NK-92 treated with Interleukin-12 subunit alpha and Interleukin-12 subunit beta, amount 100 ng/mL, for 24 hours (cell line): ENCODE results near the gene NLGN4Y.

Experiments used
- DNase-seq: peaks from one replicate; lab custom pipeline; 2025; lab: John Stamatoyannopoulos, UW

Gene NLGN4Y

DNA sequence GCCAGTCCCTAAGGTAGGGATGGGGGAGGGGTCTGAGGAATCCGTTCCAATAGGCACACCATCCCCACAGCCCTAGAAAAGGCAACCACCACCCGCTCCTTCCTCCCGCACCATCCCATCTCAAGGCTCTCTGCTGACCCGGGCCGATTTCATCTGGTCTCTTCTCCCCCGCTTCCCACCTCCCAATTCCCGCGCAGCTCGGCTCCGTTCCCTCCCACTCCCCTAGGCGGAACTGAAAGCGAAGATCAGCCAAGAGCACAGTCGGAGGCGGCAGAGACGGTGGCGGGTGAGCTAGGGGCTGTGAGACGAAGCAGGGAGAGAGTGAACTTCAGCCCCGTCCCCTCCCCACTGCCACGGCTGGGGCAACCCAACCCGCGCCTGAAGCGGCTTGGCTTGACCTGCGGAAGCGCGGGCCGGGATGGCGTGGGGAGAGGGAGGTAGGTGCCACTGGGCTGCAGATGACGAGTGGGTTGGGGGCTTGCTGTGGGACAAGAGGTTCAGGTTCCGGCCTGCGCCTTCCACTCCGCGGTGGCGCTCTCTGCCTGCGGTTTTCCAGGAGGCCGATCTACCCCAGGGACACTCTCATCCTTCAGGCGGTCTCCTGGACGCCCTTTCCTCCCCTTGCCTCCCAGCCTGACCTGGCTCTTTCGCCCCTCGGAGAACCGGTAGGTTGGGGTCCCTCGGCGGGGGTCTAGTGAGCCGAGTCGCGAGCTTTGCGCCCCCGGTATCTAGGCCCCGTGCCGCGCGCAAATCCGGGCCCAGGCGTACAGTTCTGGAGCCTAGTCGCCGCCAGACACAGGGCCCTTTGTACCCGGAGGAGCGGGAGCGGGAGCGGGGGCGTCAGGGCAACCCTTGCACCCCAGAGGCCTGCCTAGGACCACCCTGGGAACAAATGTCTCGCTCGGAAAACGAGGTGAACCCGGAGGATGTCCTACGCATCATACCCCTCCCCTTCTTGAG is at the start of gene NLGN4Y:
NLGN4Y (plus strand) TSS at position 258 of the 960 bp plus-strand sequence. CDS start 97,591 bp downstream, outside the sequence.
- DNase-seq, result no peak

DNA sequence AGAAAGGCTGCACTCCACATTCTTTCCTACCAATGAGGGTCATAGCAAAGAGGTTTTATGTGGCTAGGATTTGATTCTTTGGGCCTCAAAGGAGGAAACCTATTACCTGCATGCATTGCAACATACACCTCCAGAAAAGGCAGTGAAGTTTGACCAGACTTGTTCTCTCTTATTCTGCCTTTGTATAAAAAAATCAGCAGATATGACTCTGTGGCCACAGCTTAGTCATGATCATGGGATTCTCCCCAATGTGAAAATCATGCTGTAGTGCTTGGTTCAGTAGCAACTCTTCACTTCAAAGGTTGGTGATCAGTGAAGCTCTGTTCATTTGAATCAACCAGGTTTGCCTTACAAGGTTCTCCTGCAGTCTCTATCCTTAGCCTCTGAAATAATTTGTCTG is 38.4 kb upstream of the NLGN4Y start:
- DNase-seq, result no peak

GRCh38 chrY:14490226-14490625 is 34.1 kb upstream of the NLGN4Y start:
- DNase-seq, result no peak

DNA sequence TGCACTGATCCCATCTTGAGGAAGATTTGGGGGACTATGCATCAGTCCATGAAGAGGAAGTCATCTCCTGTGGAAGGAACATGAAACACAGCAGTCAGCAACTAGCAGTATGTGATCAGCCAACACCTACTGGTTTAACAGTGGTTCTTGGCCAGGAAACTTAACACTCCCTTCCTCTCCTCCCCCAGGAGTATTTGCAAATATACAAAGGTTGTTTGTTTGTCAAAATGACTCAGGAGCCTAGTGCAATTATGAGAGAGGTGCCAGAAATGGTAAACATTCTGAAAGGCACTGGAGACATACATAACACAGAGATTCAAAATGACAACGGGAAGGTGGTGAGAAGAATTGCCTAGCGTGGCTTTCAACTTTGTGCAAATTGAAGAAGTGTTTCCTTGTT is 26.3 kb upstream of the NLGN4Y start:
- DNase-seq, result no peak

- DNase-seq, result no peak
Measured at GRCh38 chrY:14504592-14504991, 19.7 kb upstream of the NLGN4Y start.

DNA sequence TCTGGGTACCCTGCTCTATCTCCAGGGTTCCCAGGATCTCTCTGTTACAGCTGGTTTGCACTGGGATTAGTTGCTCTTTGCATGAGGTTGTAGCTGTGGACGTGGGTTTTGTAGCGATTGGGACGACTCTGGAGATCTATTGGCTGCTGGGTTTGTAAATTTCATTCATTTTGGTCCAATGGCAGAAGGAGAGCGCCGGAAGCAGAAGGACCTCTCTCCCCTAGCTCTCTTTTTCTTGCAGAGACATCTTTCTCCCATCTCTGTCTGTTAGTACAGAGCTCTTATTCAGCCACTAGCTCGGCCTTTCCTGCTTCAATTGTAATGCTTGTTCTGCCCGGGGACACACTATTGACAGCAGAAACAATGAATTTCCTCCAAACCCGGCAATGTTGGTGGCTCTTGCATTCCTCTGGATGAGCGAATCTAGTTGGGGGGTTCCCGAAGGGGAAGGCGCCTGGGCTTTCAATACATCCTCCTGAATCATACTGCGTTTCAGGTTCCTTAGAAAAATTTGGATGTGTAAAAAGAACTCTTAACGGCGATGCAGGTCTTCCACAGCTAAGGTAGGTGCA is 1.9 kb upstream of the NLGN4Y start:
- no peak for DNase-seq

DNA sequence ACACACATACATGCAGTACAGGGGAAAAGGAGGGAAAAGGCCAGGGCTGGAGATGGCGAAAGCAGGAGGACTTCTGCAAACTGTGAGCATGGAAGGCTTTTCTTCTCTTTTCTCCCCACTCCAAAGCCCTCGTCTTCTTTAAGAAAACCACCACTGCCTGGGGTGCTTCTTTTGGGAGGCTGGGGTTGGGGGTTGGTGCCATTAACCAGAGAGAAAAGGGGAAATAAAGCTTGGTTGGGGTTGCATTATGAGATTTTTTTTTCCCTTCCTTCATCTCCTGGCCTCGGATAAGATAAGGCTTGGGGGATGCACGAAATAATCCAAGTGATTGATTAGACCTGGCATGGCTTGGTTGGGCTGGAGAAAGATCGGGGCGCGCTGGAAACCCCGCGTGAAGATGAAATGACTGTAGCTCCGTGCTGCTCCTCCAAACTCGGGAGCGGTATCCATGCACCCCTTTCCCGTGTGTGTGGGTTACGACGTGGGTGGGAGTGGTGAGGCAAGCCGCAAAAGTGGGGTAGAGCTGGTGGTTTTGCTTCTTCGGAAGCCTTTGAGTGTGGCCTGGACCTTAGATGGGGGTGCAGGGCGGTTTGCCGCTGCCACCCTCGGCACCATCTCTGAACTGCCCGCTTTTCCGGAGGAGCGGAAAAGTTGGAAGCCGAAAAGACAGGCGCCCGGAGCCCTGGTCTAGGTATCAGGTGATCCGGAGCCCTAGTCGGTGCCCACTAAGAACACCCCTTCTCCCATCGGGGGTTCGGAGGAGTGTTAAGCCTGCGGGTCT is 648 bp upstream of the NLGN4Y start:
- no peak for DNase-seq

DNA sequence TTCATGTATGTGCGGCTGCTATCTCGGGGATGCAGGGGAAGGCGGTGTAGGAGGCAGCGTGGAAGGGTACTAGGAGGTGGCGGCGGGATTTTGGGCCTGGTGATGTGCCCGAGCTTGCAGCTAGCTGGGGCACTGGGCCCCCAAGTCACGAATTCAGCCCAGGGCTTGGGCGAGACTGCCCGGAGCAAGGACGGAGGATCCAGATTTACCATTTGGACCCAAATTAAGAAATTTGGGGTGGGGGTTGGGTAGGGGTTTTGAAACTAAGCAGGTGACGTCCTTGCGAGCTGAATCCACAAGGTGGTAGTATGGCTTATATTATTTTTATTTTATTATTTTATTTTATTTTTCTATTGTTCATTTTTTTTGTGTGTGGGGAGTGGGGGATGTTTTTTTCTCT is 986 bp downstream of the NLGN4Y start:
- DNase-seq, result no peak

- DNase-seq, result no peak
Measured at GRCh38 chrY:14528361-14528760, 4.0 kb downstream of the NLGN4Y start.

GRCh38 chrY:14536703-14537102 is 12.4 kb downstream of the NLGN4Y start:
- DNase-seq, result no peak

DNA sequence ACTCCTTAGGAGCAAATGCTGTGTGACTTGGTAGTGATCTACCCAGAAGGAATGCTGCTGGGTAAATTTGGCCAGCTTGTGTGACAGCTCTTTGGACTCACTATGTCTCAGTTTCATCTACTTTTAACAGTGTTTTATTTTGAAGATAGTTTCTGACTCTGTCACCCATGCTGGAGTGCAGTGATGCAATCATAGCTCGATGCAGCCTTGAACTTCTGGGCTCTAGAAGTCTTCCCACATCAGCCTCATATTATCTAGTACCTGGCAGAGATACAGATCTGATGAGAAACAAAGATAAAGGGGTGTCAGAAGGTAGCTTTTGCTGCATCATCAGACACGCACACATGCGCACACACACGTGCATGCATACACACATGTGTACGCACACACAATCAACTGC is 19.2 kb downstream of the NLGN4Y start:
- no peak for DNase-seq

DNA sequence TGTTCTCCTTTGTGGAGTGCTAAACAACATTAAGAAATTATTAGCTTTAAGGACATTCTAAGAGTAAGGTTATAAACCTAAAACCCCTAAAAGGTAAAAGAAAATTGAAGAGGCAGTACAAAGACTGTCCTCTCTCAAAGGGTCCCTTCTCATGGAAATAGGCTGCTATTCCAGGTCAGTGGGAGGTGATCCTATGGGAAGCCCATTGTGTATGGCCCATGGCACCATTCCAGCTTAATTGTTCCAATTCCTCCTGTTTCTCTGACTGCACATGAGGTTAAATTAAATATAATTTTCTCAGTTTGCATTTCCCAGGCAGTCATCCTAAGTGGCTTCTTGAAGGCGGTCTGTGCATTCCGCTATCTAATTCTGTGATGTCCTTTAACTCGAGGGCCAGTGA is 57.0 kb downstream of the NLGN4Y start:
- DNase-seq, result no peak

GRCh38 chrY:14586725-14587124 is 62.4 kb downstream of the NLGN4Y start:
- DNase-seq, result no peak

DNA sequence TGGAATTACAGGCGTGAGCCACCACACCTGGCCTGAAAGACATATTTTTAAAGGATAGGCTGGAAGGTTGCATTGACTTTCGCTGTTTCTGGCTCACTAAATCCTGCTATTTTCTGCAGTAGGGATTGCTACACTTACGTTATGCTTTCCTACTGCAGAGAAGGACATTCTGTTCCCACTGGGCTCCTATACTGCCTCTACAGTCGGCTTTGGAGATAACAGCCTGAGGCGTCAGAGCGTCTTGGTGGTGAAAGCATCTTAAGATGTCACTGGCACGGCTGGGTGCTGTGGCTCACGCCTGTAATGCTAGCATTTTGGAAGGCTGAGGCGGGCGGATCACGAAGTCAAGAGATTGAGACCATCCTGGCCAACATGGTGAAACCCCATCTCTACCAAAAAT is 77.0 kb downstream of the NLGN4Y start:
- no peak for DNase-seq

DNA sequence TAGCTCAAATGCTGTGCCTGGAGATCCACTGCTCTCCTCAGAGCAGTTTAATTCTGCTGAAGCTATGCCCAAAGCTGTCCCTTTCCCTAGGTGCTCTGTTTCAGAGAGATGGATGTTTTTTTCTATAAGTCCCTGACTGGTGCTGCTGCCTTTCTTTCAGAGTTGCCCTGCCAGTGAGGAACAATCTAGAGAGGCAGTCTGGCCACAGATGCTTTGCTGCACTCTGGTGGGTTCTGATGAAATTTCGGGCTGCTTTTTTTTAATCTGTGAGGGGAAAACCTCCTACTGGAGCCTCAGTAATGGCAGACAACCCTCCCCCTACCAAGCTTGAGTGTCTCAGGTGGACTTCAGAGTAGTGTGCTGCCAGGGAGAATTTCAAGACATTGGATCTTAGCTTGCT is 93.3 kb downstream of the NLGN4Y start:
- DNase-seq, result no peak

GRCh38 chrY:14618513-14618912 is 94.2 kb downstream of the NLGN4Y start:
- DNase-seq, result no peak

GRCh38 chrY:14628208-14628607 is 103.9 kb downstream of the NLGN4Y start:
- no peak for DNase-seq

DNA sequence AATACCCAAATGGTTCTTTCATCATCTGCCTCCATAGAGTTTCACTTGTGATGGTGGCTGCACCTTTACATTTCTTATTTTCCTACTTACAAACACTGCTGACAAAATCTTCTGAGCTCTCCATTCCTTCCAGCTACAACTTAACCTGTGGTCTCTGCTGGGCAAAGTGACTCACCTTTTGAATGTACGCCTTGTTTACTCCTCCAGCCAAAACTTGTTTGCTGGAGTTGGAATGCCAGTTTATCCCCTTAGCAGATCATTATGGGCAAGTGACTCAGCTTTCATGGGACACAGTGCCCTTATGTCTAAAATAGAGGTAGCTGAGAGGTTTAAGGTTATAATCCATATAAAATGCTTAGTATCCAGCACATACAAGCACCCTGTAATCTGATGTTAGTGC is 107.3 kb downstream of the NLGN4Y start:
- DNase-seq, result no peak

DNA sequence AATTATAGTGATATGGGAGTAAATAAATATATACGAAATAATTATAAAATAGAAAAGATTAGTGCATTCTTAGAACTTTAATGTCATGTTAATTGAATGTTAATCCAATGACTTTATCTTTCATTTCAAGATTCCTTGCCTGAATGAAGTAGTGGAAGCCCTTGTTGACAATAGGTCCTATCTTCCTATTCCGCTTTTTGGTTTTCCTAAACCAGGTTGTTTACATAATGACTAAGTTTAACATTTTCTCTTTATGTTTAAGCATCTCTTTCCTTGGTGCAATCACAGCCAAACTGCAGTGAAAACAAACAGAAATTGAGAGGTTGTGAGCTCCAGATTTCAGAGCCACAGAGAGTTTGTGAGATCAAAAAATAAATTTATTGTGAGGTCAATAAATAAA is 109.4 kb downstream of the NLGN4Y start:
- DNase-seq, result no peak

DNA sequence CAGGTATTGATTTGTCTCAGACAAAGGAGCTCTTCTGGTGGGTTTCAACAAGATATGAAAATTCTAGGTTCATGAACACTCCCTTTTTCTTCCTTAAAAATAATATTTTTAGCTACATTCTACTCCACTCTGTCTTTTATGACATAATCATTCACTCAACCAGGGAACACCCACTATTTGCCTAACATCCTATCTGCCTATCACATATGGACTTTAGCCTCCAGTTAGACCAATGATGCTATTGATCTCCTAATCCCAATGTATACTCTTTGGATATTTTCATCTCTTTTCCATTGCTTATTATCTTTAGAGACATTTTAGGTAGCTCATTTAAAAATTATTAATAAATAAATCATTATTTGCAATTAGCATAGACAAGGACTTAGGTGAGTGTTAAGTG is 110.6 kb downstream of the NLGN4Y start:
- no peak for DNase-seq

DNA sequence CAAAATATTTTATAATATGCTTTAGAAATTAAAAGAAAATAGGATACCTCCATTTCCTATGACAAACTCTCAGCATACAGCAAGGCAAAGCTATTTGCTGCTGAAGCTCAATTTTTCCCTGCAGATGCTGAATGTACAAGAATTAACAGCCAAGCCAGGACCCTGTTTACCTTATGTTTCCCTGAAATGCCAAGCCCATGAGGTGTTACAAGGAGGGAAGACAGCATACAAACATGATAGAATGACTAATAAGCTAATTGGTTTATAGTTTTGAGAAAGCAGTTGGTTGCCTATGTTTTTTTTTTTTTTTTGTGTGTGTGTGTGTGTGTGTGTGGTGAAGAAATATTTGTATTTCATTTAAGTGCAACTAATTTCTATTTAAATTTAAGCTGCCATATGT is 113.2 kb downstream of the NLGN4Y start:
- no peak for DNase-seq

- no peak for DNase-seq
Measured at GRCh38 chrY:14641853-14642252, 117.5 kb downstream of the NLGN4Y start.
